GM19397 (cell line): Measurements from ENCODE around the gene SHROOM3.
"Not testable (repeated sequence)": the region's sequence is repeated elsewhere in the genome, so short reads cannot be mapped to it uniquely, and the experiment has no call there.

Source experiments
- ATAC-seq: cut with Tn5 transposase; IDR thresholded peaks from one replicate; pipeline ENCODE4 v1.9.1; 2021; ENCODE audit warnings: mild to moderate bottlenecking, moderate library complexity; ENCODE audit not compliant: unreplicated experiment

SHROOM3 gene

DNA sequence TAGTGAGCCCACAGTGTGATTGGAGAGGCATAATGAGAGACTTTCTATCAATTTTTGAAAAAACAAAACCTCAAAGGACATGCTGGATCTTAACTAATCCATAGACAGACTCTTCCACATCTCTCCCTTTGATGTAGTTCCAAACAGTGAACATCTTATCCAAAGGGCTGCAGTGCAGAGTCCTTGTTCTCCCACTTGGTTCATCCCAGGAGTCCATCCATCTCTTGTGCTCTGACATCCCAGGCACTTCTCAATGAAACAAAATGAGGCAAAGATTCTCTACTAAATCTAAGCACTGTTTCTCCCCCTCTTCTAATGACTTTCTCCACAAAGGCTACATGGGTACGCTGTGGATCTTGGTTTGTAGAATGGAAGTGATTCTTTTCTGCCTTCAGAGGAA, 8.3 kb downstream of the SHROOM3 start:
- ATAC-seq = no peak

GRCh38 chr4:76445911-76446310, 10.9 kb downstream of the SHROOM3 start:
- ATAC-seq = no peak

DNA sequence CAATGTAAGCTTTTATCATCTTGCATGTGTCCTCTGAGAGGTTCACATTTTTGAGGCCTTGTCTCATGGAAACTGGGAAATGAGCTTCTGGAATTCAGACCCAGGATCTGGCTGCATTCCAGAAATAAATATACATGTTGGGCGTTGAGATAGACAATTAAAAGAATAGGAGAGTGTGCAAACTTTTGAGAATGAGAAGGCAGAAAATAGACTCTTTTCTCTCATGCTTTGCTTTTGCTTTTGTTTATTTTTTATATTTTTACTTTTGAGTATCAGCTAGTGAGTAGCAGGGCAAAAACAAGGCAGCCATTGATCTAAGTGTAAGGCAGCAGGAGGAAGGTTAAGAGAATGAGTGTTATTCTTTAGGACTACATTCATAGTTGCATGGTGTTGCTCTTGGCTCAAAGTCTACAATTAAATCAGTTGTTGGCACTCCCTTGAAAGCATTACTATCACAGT, 12.4 kb downstream of the SHROOM3 start:
- ATAC-seq = no peak

DNA sequence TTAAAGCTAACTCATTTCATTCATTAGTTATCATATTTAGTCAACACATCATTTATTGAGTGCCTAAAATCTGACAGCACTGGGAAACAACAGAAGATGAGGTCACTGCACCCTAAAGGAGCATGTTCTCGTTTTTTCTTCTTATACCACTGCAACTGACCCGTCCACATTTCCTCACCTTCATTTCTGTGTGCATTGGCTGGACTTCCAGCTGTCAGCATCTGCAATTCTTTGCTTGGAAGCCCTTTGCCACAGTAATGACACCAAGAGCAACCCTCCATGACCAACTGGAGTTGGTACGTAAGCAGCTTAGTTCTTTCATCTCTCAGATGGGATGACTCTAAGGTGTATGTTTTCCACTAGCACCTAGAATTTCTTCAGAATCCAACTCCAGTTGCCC, 13.2 kb downstream of the SHROOM3 start:
- no peak for ATAC-seq

DNA sequence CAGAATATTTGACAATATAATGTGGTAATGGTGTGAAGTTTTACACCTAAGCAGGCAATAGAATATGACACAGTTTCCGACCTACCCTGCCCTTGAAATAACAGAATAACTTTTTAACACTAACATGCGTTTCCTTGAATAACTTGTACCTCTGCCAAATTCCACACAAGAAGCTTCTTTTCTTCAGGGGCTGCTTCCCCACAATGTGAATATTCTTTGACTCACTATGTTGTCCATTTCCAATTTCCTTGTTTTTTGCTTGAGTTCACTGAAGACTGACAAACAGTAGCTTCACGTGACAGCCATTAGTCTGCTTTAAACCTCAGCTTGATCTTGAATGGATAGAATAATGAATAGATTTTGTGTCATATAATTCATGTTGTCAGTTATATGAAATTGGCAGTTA, 14.3 kb downstream of the SHROOM3 start:
- no peak for ATAC-seq

DNA sequence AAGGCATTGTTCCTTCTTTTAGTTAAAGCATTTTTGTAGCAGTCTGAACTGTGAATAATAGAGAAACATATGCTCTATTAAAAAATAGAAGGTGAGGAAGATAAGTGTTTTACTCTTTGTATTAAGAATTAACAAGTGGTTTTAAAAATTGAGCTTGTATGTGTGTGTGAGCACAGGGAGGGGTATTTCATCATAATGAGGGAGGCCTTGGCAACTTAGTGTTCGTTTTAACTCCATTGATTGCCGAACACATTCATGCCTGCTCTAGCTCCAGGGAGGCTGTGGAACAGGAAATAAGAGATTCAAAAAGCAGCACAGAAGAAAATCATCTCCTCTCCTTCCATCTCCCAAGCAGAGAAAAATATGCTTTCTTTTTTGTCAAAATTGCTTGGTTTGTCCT, 14.8 kb downstream of the SHROOM3 start:
- ATAC-seq = no peak

- ATAC-seq = no peak
Measured at GRCh38 chr4:76453232-76453631, 18.2 kb downstream of the SHROOM3 start.

- not testable (repeated sequence) for ATAC-seq
Measured at GRCh38 chr4:76454073-76454472, 19.0 kb downstream of the SHROOM3 start.

- no peak for ATAC-seq
Measured at GRCh38 chr4:76457885-76458284, 22.9 kb downstream of the SHROOM3 start.

GRCh38 chr4:76458297-76458696, 23.3 kb downstream of the SHROOM3 start:
- ATAC-seq = no peak

DNA sequence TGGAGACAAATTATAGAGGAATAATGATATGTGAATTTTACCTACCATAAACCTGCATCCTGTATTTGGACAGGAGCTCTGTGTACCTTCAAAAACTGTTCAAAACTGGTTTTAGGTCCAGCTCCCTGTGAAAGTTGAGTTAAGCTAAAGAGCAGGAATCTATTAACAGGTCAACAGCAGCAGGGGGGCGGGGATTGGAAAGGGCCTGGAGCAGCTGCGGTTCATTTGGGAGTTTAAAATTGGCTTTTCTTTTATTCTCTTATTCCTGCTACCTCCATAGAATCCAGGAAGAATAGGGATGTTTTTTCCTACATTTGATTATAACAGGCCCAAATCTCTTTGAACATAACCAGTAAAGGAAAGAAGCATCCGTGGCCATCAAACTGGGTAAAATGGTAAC, 23.8 kb downstream of the SHROOM3 start:
- ATAC-seq = no peak

- ATAC-seq = no peak
Measured at GRCh38 chr4:76459291-76459723, 24.3 kb downstream of the SHROOM3 start.

GRCh38 chr4:76463568-76463967, 28.5 kb downstream of the SHROOM3 start:
- ATAC-seq = no peak

GRCh38 chr4:76470064-76470463, 35.0 kb downstream of the SHROOM3 start:
- ATAC-seq = no peak

DNA sequence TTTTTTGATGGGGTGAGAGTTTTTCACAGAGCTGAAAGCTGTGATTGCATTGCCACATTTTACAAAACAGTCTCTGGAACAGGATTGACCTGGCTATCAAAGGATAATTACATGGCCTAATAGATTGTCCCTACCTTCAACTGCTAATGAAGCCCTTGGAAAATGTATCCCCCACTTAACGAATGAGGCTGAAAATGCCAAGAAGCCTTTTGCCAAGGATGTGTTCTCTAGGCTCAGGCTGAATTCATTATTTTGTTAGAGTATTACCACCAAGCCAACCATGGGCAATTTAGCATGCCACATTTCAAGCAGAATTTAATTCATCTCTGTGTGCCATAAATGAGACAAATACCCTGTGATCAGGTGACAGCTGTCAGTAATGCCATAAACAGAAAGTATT, 35.5 kb downstream of the SHROOM3 start:
- ATAC-seq = no peak

DNA sequence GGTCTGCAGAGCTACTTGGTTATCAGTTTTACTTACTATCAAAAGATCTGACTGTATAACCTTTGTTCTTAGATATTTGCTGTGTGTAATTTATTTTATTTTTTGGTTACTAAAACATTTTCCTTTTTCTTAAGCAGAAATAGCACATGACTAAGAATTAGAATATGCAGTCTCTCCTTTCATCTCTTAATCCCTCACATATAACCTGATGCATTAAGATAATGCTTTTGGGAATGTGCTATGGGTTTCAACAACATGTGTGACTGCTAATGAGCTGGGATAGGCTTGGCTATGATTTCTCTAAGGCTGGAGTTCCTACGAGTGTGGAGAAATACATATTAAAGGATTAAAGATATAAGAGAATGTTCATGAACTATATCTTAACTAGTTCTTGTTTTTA, 41.5 kb downstream of the SHROOM3 start:
- no peak for ATAC-seq

DNA sequence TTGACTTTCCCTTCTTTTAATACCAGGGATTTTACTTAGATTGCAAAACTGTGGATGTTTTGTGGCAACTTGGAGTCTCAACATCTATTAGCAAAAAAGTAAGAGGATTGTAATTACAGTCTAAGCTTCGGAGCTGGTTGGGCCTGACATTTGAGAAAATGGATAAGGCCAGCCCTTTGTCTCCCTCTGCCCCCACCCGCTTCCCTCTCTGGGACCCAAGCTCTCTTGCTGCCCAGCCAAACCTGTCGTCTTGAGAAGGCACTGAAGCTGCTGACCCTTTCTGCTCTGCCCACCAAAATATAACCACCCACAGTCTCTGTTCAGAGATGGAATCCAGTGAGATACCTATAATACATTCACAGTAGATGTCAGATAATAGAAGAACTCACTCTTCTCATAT, 49.6 kb downstream of the SHROOM3 start:
- no peak for ATAC-seq

DNA sequence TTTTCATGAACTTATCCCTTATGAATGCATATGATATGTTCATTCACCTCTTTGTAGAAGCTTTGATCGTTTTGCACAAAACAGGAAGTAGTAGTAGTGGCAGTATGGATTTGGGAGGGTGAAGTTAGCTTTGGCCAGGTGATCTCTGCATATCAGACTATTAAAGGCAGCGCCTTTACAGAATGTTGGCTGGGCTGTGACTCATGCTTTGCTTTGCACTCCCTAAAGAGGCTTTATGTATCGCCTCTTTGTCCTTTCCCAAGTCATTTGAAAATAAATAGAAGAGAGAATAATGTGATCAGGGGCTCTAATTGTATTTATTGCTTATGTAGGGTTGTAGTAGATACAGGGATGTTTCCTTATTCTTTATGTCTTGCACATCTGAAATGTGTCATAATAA, 50.4 kb downstream of the SHROOM3 start:
- no peak for ATAC-seq

DNA sequence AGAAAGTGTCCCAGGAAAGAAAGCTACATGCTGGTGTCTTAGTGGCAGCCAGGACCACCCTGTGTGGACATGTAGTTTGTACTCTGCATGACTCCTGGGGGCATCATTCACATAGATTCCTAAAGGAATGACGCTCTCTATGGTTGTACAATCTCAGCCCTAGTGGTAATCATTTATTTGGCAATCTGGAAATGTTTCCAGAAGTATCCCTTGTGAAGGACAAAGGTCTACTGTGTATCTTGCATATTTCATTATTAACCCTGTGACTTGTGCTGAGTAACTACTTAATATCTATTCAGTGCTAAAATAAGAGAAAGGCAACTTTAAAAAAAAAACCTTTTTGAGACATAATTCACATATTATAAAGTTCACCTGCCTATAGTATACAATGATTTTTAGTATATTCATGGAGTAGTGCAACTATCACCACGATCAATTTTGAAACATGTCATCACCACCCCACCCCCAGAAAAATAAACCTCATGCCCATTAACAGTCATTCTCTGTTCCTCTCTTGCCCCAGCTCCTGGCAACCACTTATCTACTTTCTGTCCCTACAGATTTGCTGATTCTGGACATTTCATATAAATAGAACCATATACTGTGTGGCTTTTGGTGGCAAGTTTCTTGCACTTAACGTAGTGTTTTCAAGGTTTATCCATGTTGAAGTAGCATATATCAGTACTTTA, 51.7 kb downstream of the SHROOM3 start:
- ATAC-seq = no peak

- ATAC-seq = no peak
Measured at GRCh38 chr4:76487621-76488020, 52.6 kb downstream of the SHROOM3 start.

DNA sequence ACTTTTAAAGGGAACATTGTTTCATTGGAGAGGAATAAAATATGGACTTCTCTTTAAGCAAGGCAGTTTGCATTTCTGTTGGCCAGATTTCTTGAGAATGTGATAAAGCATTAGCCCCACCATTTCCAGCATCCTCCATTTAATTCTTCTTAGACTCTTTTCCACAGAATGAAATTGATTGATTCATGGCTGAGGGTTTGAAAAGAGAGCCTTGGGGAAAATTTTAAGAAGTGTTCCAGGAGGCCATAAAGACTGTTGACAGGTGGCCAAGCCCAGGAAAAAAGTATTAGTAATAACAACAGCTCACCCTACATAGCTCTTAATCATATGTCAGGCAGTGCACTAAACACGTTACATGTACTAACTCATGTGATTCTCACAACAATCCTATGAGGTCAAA, 53.4 kb downstream of the SHROOM3 start:
- no peak for ATAC-seq

DNA sequence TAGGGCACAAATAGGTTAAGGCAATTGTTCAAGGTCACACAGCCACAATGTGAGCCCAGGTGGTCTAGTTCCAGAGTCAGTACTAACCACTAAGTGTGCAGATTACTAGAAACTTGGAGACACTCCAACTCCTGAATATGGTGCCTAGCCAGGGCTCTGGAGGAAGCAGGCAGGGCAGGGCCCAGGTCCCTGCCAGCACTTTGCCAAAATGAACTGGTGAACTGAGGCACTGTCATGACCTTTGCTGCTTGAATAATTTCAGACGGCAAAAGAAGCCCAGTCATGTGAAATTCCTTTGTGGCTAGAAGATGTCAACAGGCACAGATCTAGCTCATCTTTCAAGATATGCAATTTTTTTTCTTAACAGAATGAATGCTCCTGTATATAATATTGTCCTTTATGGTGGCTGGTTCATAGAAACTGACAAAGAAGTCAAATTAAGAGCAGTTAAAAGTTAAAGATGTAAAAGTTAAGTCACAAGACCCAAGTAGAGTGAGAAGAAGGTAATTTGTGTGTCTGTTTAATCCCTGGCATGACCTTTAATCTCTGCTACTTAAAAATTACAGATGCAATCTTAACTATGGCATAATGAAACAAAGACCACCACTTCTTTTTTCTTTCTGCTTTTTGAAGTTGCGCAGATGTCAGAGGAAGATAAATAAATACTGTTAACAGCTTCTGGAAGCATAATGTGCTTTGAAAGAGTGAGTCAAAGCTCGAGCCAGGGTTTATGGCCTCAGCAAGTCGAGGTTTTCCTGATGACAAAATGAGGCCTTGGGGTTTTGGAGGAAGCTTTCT, 54.1 kb downstream of the SHROOM3 start:
- no peak for ATAC-seq
